Lower lobe of right lung (tissue), 2 donors: ENCODE data around the gene ULK4. TPM values are rescaled to one million over a fixed set of nuclear protein-coding genes. Genes with fewer than 3 reads are reported as not detected.

Experiments
- ATAC-seq, 2 donors: fragments of 200-7000 bp; cut with Tn5 transposase; one replicate each; pipeline ENCODE4 v1.9.1; 2020 to 2022; ENCODE audit warnings: mild to moderate bottlenecking in 2 of 2, moderate library complexity in 2 of 2
- DNase-seq: peaks from one replicate; pipeline ENCODE4 v3.0.0-alpha.2; 2020
- H3K27ac ChIP-seq: fragments of 200-600 bp; one replicate; pipeline ENCODE4 v1.8.0; 2022
- H3K27me3 ChIP-seq: fragments of 200-600 bp; one replicate; pipeline ENCODE4 v1.8.0; 2022; ENCODE audit warnings: low read depth
- H3K36me3 ChIP-seq: fragments of 200-600 bp; one replicate; pipeline ENCODE4 v1.8.0; 2022; ENCODE audit warnings: mild to moderate bottlenecking
- H3K4me1 ChIP-seq: fragments of 200-600 bp; one replicate; pipeline ENCODE4 v1.8.0; 2022
- H3K4me3 ChIP-seq: fragments of 200-600 bp; one replicate; pipeline ENCODE4 v1.8.0; 2022; ENCODE audit warnings: mild to moderate bottlenecking
- H3K9me3 ChIP-seq: fragments of 200-600 bp; one replicate; pipeline ENCODE4 v1.8.0; 2022
- CTCF ChIP-seq: fragments of 200-600 bp; IDR thresholded peaks from one replicate; pipeline ENCODE4 v1.8.0; 2022; ENCODE audit warnings: antibody characterized with exemption, mild to moderate bottlenecking
- intact Hi-C: fragments of 100-400 bp; cut with DNase I; formaldehyde crosslinking; loops from one replicate; pipeline ENCODE4 v1.11.0; 2022
- total RNA-seq: library from RNA; stranded (reverse); fragmentation: NEBNext Ultra II Directional; extraction: Animal tissue kit (Norgen Biotek cat#: 25700); gene quantifications from one replicate; pipeline ENCODE4 v1.2.1, GENCODE V29; 2021
- donor health status: DM: no; HTN: yes; CAD: no; lungs with severe emphysema.

Gene ULK4
- total RNA-seq, 1 donor from 2014 or later: 11.4 TPM

GRCh38 chr3:41265823-41266273 lies 696.1 kb downstream of the ULK4 start:
- no peak for ATAC-seq
- Histone ChIP-seq H3K9me3 (no peaks in the 10 kb centered on the region), H3K4me3 (no peak overlapping the region), H3K4me1 (no peaks in the 10 kb centered on the region), H3K27me3 (no peaks in the 10 kb centered on the region), H3K36me3 (no peaks in the 10 kb centered on the region), H3K27ac (no peak overlapping the region)
- intact Hi-C loops: no loop called here
- TF ChIP-seq CTCF: no peak
- DNase-seq: no peak

- Histone ChIP-seq H3K4me3 (no peak overlapping the region), H3K27me3 (no peaks in the 10 kb centered on the region), H3K4me1 (no peaks in the 10 kb centered on the region), H3K27ac (no peak overlapping the region), H3K36me3 (no peaks in the 10 kb centered on the region), H3K9me3 (no peaks in the 10 kb centered on the region)
- TF ChIP-seq CTCF: no peak
- intact Hi-C loops: no loop called here
- ATAC-seq: no peak
- no peak for DNase-seq
Observed at GRCh38 chr3:41265011-41265545, 696.8 kb downstream of the ULK4 start.

GRCh38 chr3:41260063-41260450 lies 701.8 kb downstream of the ULK4 start:
- H3K27ac ChIP-seq: no peak overlapping the region
- H3K27me3 ChIP-seq: no peaks in the 10 kb centered on the region
- intact Hi-C loops: no loop called here
- ATAC-seq (no peak), DNase-seq (no peak)
- no peak overlapping the region for H3K4me3 ChIP-seq
- no peaks in the 10 kb centered on the region for H3K9me3 ChIP-seq
- no peak for TF ChIP-seq CTCF
- no peaks in the 10 kb centered on the region for H3K4me1 ChIP-seq
- no peaks in the 10 kb centered on the region for H3K36me3 ChIP-seq

- Histone ChIP-seq H3K27me3 (no peaks in the 10 kb centered on the region), H3K36me3 (no peaks in the 10 kb centered on the region), H3K4me3 (no peak overlapping the region), H3K9me3 (no peaks in the 10 kb centered on the region), H3K4me1 (no peaks in the 10 kb centered on the region), H3K27ac (no peak overlapping the region)
- no peak for TF ChIP-seq CTCF
- no peak for DNase-seq
- intact Hi-C loops: no loop called here
- no peak for ATAC-seq
Observed at GRCh38 chr3:41259449-41260062, 702.3 kb downstream of the ULK4 start.

GRCh38 chr3:41258239-41258800 lies 703.6 kb downstream of the ULK4 start:
- no peak for TF ChIP-seq CTCF
- H3K9me3 ChIP-seq: no peaks in the 10 kb centered on the region
- DNase-seq: no peak
- ATAC-seq: no peak
- H3K4me1 ChIP-seq: no peaks in the 10 kb centered on the region
- no peaks in the 10 kb centered on the region for H3K27me3 ChIP-seq
- no peaks in the 10 kb centered on the region for H3K36me3 ChIP-seq
- intact Hi-C loops: no loop called here
- H3K27ac ChIP-seq: no peak overlapping the region
- no peak overlapping the region for H3K4me3 ChIP-seq
